HCT116 (cell line): Measurements from ENCODE around the gene NOTCH1. TPM values are rescaled to one million over a fixed set of nuclear protein-coding genes. Genes with fewer than 3 reads are reported as not detected.

Source experiments
- ATAC-seq: fragments of 200-7000 bp; cut with Tn5 transposase; 2 replicates; pipeline ENCODE4 v1.9.1; 2020; ENCODE audit warnings: mild to moderate bottlenecking, moderate library complexity
- BruUV-seq: library from RNA; stranded (reverse); fragments of 400-500 nt; replicated peaks from 2 replicates; lab custom pipeline; 2021; lab: Mats Ljungman, UMichigan
- CTCF ChIA-PET: fragments of 300-600 bp; sonication (Branson Sonifier 250); formaldehyde crosslinking; loops from one replicate; lab custom pipeline; 2021; ENCODE audit warnings: antibody characterized with exemption; lab: Charles Lee
- POLR2A ChIA-PET: fragments of 300-600, 350-600 bp; sonication (Branson Sonifier 250); formaldehyde crosslinking; loops from one replicate; lab custom pipeline; 2021; ENCODE audit warnings: antibody characterized with exemption; lab: Charles Lee
- RAD21 ChIA-PET, 2 experiments: fragments of 300-600 bp; sonication (Branson Sonifier 250); formaldehyde crosslinking; loops; one replicate each; lab custom pipeline; 2023; ENCODE audit warnings: low total read pairs in 2 of 2; ENCODE audit not compliant: uncharacterized antibody in 2 of 2, unreplicated experiment in 2 of 2, low non-redundant PET in 1 of 2; lab: Charles Lee
- DNase-seq: peaks from one replicate; pipeline ENCODE4 v3.0.0-alpha.2; 2010; ENCODE audit warnings: low read depth, low spot score
- H2AFZ ChIP-seq: fragments of 200-600 bp; shearing (Covaris generic), sonication (generic); 2 replicates; pipeline ENCODE4 v1.6.1; 2017; ENCODE audit warnings: low read depth, mixed run types, mixed read lengths, antibody characterized with exemption, low read length; ENCODE audit not compliant: poor library complexity, severe bottlenecking
- H3K27ac ChIP-seq: 2 replicates; pipeline ENCODE4 v1.5.1; 2012; ENCODE audit warnings: low read depth, low read length
- H3K27me3 ChIP-seq: fragments of 200-600 bp; sonication (generic); 2 replicates; pipeline ENCODE4 v1.6.1; 2016; ENCODE audit warnings: mixed run types, low read length, mixed read lengths; ENCODE audit not compliant: insufficient read depth
- H3K36me3 ChIP-seq, 2 experiments: fragments of 200-500 bp in 1 of 2; fragments of 200-600 bp in 1 of 2; sonication (Bioruptor generic) in 1 of 2; sonication (generic) in 1 of 2; 2 replicates each; pipeline versions ENCODE4 v1.5.1 to v1.6.1; 2014 to 2016; ENCODE audit warnings: low read length in 2 of 2, inconsistent platforms in 1 of 2, mixed read lengths in 1 of 2, mixed run types in 1 of 2; ENCODE audit not compliant: insufficient read depth in 2 of 2, control insufficient read depth in 1 of 2
- H3K4me1 ChIP-seq, 2 experiments: fragments of 200-600 bp in 1 of 2; sonication (generic) in 1 of 2; 2 replicates each; pipeline versions ENCODE4 v1.5.1 to v1.6.1; 2012 to 2017; ENCODE audit warnings: low read length in 2 of 2, inconsistent platforms in 1 of 2, mild to moderate bottlenecking in 1 of 2, mixed read lengths in 1 of 2, mixed run types in 1 of 2, moderate library complexity in 1 of 2; ENCODE audit not compliant: insufficient read depth in 2 of 2, control insufficient read depth in 1 of 2
- H3K4me2 ChIP-seq: fragments of 200-600 bp; sonication (generic); 2 replicates; pipeline ENCODE4 v1.6.1; 2017; ENCODE audit warnings: mixed run types, low read length, mixed read lengths
- H3K4me3 ChIP-seq, 2 experiments: fragments of 200-600 bp in 1 of 2; sonication (generic) in 1 of 2; replicated peaks in 1 of 2; 2 replicates each; pipeline ENCODE4 v1.5.1; 2011 to 2016; ENCODE audit warnings: low read length in 2 of 2, control low read depth in 1 of 2, low read depth in 1 of 2, mild to moderate bottlenecking in 1 of 2, mixed read lengths in 1 of 2, mixed run types in 1 of 2
- H3K79me2 ChIP-seq: fragments of 200-600 bp; sonication (generic); 2 replicates; pipeline ENCODE4 v1.6.1; 2017; ENCODE audit warnings: mild to moderate bottlenecking, mixed run types, low read length, moderate library complexity, mixed read lengths; ENCODE audit not compliant: insufficient read depth
- H3K9ac ChIP-seq: fragments of 200-600 bp; sonication (generic); 2 replicates; pipeline ENCODE4 v1.6.1; 2016; ENCODE audit warnings: low read length, mixed read lengths
- H3K9me2 ChIP-seq: fragments of 200-600 bp; sonication (generic), shearing (Covaris generic); 2 replicates; pipeline ENCODE4 v1.6.1; 2017; ENCODE audit warnings: mixed run types, mild to moderate bottlenecking, moderate library complexity; ENCODE audit not compliant: insufficient read depth
- H3K9me3 ChIP-seq, 2 experiments: fragments of 200-500 bp in 1 of 2; fragments of 200-600 bp in 1 of 2; sonication (Bioruptor generic) in 1 of 2; sonication (generic) in 1 of 2; 2 replicates each; pipeline ENCODE4 v1.6.1; 2014 to 2017; ENCODE audit warnings: low read length in 2 of 2, mixed read lengths in 2 of 2, inconsistent platforms in 1 of 2, low read depth in 1 of 2, mild to moderate bottlenecking in 1 of 2, mixed run types in 1 of 2, moderate library complexity in 1 of 2; ENCODE audit not compliant: control insufficient read depth in 1 of 2, insufficient read depth in 1 of 2
- H4K20me1 ChIP-seq: fragments of 200-600 bp; sonication (generic), shearing (Covaris generic); 2 replicates; pipeline ENCODE4 v1.6.1; 2017; ENCODE audit warnings: mixed run types, mild to moderate bottlenecking, moderate library complexity; ENCODE audit not compliant: insufficient read depth
- ATF3 ChIP-seq: IDR thresholded peaks from 2 replicates; pipeline ENCODE4 v1.6.1; 2012
- CBX3 ChIP-seq: IDR thresholded peaks from 2 replicates; pipeline ENCODE4 v1.6.1; 2012; ENCODE audit warnings: low read depth
- EGR1 ChIP-seq: IDR thresholded peaks from 2 replicates; pipeline ENCODE4 v1.6.1; 2012; ENCODE audit warnings: low read depth
- EZH2 ChIP-seq: fragments of 200-600 bp; sonication (generic); IDR thresholded peaks from 2 replicates; pipeline ENCODE4 v1.6.1; 2017; ENCODE audit warnings: antibody characterized with exemption, mixed run types
- JUND ChIP-seq: IDR thresholded peaks from 2 replicates; pipeline ENCODE4 v1.6.1; 2012
- MAX ChIP-seq: IDR thresholded peaks from 2 replicates; pipeline ENCODE4 v1.6.1; 2012
- POLR2A ChIP-seq: IDR thresholded peaks from 2 replicates; pipeline ENCODE4 v1.7.0; 2011; ENCODE audit warnings: borderline replicate concordance; ENCODE audit not compliant: insufficient read depth, insufficient read length; ENCODE audit errors: extremely low read depth
- REST ChIP-seq: IDR thresholded peaks from 2 replicates; pipeline ENCODE4 v1.6.1; 2012; ENCODE audit warnings: low read depth
- SP1 ChIP-seq: IDR thresholded peaks from 2 replicates; pipeline ENCODE4 v1.6.1; 2012; ENCODE audit warnings: low read depth
- SRF ChIP-seq: IDR thresholded peaks from 2 replicates; pipeline ENCODE4 v1.6.1; 2012; ENCODE audit warnings: low read depth
- TCF7L2 ChIP-seq: IDR thresholded peaks from 2 replicates; pipeline ENCODE4 v1.7.0; 2011; ENCODE audit warnings: borderline replicate concordance, inconsistent platforms; ENCODE audit not compliant: insufficient read depth, insufficient read length; ENCODE audit errors: extremely low read depth
- ZBTB33 ChIP-seq: IDR thresholded peaks from 2 replicates; pipeline ENCODE4 v1.6.1; 2011; ENCODE audit warnings: mild to moderate bottlenecking, low read length, moderate library complexity; ENCODE audit not compliant: insufficient replicate concordance; ENCODE audit errors: extremely low read depth
- ZNF274 ChIP-seq: fragments of 200-500 bp; sonication (Bioruptor generic); IDR thresholded peaks from 2 replicates; pipeline ENCODE4 v1.6.1; 2014; ENCODE audit warnings: mild to moderate bottlenecking, low read depth, low read length, inconsistent platforms
- intact Hi-C: fragments of 100-400 bp; cut with micrococcal nuclease; formaldehyde crosslinking; loops from 2 replicates; pipeline ENCODE4 v1.10.0; 2022
- total RNA-seq: library from RNA; stranded (reverse); gene quantifications from one replicate; pipeline ENCODE4 v1.2.1, GENCODE V29; 2021; ENCODE audit not compliant: unreplicated experiment

Gene NOTCH1
- total RNA-seq, 1 experiment from 2014 or later, result 36.2 TPM

GRCh38 chr9:136514022-136514714, 31.7 kb downstream of the NOTCH1 start:
- Histone ChIP-seq H3K4me3 (no peak overlapping the region), H3K9me2 (no peaks in the 10 kb centered on the region), H4K20me1 (no peaks in the 10 kb centered on the region), H3K79me2 (no peaks in the 10 kb centered on the region), H3K4me2 (no peak overlapping the region), H3K9me3 (no peaks in the 10 kb centered on the region), H3K27me3 (no peaks in the 10 kb centered on the region), H3K36me3 (peaks cover 9 to 35% of the 10 kb centered on the region in 2 experiments; a peak in 3 of 4 replicates), H3K9ac (no peak overlapping the region), H3K4me1 (no peaks in the 10 kb centered on the region), H2AFZ (no peak overlapping the region), H3K27ac (no peak overlapping the region; the same call in 1 of the 2 replicates)
- TF ChIP-seq SP1, result no peak
- no peak for TF ChIP-seq ZNF274
- TF ChIP-seq CBX3, result no peak
- no peak for TF ChIP-seq ZBTB33
- TF ChIP-seq REST, result no peak
- no peak for TF ChIP-seq EGR1
- no peak for TF ChIP-seq POLR2A
- no peak for TF ChIP-seq ATF3
- no peak for TF ChIP-seq TCF7L2
- TF ChIP-seq EZH2, result no peak
- TF ChIP-seq SRF, result no peak
- TF ChIP-seq JUND, result no peak
- TF ChIP-seq MAX, result no peak
- ChIA-PET RAD21 (no interaction called here), POLR2A (no interaction called here), CTCF (no interaction called here)
- DNase-seq (no peak), ATAC-seq (no peak)
- intact Hi-C loops, result no loop called here
- no TSS peak for BruUV-seq
